ENCODE results near the gene RALGPS1.

DNA sequence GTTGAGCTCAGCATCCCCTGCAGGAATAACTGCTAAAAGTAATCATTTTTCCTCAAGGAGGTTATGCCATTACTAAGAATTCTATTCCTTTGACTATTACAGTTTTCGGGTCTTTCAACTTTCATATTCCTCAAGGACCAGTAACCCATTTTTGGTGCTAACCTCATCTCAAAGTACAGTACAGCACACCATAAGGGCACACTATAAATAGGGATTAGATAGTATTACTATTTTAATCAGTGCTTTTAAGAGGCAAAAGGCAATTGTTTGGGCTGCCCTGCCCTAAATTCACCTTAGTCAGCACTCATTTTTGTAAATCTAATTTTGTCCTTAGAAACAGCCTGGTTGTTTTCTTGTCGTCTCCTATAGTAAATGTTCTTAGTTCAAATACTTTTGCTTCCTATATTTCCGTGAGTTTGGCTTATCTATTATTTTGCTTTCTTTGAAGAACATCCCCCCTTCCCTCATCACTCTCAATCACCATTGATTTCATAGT is 336.4 kb downstream of the RALGPS1 start:
- TF ChIP-seq, protein P1, sequence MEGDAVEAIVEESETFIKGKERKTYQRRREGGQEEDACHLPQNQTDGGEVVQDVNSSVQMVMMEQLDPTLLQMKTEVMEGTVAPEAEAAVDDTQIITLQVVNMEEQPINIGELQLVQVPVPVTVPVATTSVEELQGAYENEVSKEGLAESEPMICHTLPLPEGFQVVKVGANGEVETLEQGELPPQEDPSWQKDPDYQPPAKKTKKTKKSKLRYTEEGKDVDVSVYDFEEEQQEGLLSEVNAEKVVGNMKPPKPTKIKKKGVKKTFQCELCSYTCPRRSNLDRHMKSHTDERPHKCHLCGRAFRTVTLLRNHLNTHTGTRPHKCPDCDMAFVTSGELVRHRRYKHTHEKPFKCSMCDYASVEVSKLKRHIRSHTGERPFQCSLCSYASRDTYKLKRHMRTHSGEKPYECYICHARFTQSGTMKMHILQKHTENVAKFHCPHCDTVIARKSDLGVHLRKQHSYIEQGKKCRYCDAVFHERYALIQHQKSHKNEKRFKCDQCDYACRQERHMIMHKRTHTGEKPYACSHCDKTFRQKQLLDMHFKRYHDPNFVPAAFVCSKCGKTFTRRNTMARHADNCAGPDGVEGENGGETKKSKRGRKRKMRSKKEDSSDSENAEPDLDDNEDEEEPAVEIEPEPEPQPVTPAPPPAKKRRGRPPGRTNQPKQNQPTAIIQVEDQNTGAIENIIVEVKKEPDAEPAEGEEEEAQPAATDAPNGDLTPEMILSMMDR (IDR thresholded peaks at IDR 0.05; ENCODE audit: low read depth, low read length) = no peak
- TF ChIP-seq POLR2A (IDR thresholded peaks at IDR 0.05; ENCODE audit: extremely low read depth, insufficient read length) = no peak
